Keratinocyte (primary cell): ENCODE data around the gene TAC1. TPM values are rescaled to one million over a fixed set of nuclear protein-coding genes. Genes with fewer than 3 reads are reported as not detected.

Source experiments
- DNase-seq: peaks from one replicate; pipeline ENCODE4 v3.0.0-alpha.2; 2011; ENCODE audit warnings: low read depth, missing footprints, low spot score
- FAIRE-seq: peaks from 2 replicates; lab custom pipeline; 2011; peaks lifted over from hg19 to GRCh38; lab: Jason Lieb, UNC
- H2AFZ ChIP-seq: 2 replicates; pipeline ENCODE4 v1.6.0; 2012; ENCODE audit warnings: low read length, control low read depth, inconsistent platforms; ENCODE audit not compliant: control insufficient read depth
- H3K27ac ChIP-seq: 2 replicates; pipeline ENCODE4 v1.5.1; 2011; ENCODE audit warnings: low read length; ENCODE audit not compliant: control insufficient read depth, insufficient read depth
- H3K27me3 ChIP-seq: 3 replicates; pipeline ENCODE4 v1.6.0; 2011; ENCODE audit warnings: low read length; ENCODE audit not compliant: control insufficient read depth, insufficient read depth; ENCODE audit errors: extremely low read depth
- H3K36me3 ChIP-seq, 2 experiments: 2 replicates in 1 of 2; 3 replicates in 1 of 2; pipeline ENCODE4 v1.5.1; 2011; ENCODE audit warnings: low read length in 2 of 2, mild to moderate bottlenecking in 1 of 2; ENCODE audit not compliant: control insufficient read depth in 2 of 2, insufficient read depth in 2 of 2; ENCODE audit errors: extremely low read depth in 1 of 2
- H3K4me1 ChIP-seq: 3 replicates; pipeline ENCODE4 v1.5.1; 2011; ENCODE audit warnings: low read length; ENCODE audit not compliant: control insufficient read depth, insufficient read depth; ENCODE audit errors: extremely low read depth
- H3K4me2 ChIP-seq: 3 replicates; pipeline ENCODE4 v1.6.0; 2011; ENCODE audit warnings: low read depth, low read length; ENCODE audit not compliant: control insufficient read depth, insufficient read depth; ENCODE audit errors: extremely low read depth
- H3K4me3 ChIP-seq, 3 experiments: fragments of 200-600 bp in 1 of 3; sonication (generic) in 1 of 3; 2 replicates in 2 of 3; 3 replicates in 1 of 3; pipeline ENCODE4 v1.5.1; 2011 to 2016; ENCODE audit warnings: low read length in 3 of 3, mild to moderate bottlenecking in 3 of 3, control low read depth in 2 of 3, inconsistent platforms in 1 of 3, low read depth in 1 of 3, mixed read lengths in 1 of 3, mixed run types in 1 of 3, moderate library complexity in 1 of 3; ENCODE audit not compliant: control insufficient read depth in 2 of 3, insufficient read depth in 2 of 3; ENCODE audit errors: extremely low read depth in 1 of 3
- H3K79me2 ChIP-seq: 2 replicates; pipeline ENCODE4 v1.6.0; 2012; ENCODE audit warnings: low read length; ENCODE audit not compliant: control insufficient read depth, insufficient read depth
- H3K9ac ChIP-seq: 3 replicates; pipeline ENCODE4 v1.6.0; 2011; ENCODE audit warnings: low read length; ENCODE audit not compliant: control insufficient read depth, insufficient read depth; ENCODE audit errors: extremely low read depth
- H3K9me1 ChIP-seq: 3 replicates; pipeline ENCODE4 v1.6.0; 2011; ENCODE audit warnings: low read length; ENCODE audit not compliant: control insufficient read depth, insufficient read depth; ENCODE audit errors: extremely low read depth
- H3K9me3 ChIP-seq: 2 replicates; pipeline ENCODE4 v1.5.1; 2012; ENCODE audit warnings: low read depth, low read length; ENCODE audit not compliant: control insufficient read depth
- H4K20me1 ChIP-seq: 3 replicates; pipeline ENCODE4 v1.6.0; 2011; ENCODE audit warnings: low read length; ENCODE audit not compliant: control insufficient read depth, insufficient read depth; ENCODE audit errors: extremely low read depth
- CTCF ChIP-seq, 3 experiments: IDR thresholded peaks in 1 of 3; conservative IDR thresholded peaks in 1 of 3; optimal IDR thresholded peaks in 1 of 3; 2 replicates in 2 of 3; 3 replicates in 1 of 3; pipeline versions ENCODE3 to v1.5.1; 2011; ENCODE audit warnings: low read length in 3 of 3, mild to moderate bottlenecking in 3 of 3, moderate library complexity in 2 of 3, control low read depth in 1 of 3, inconsistent platforms in 1 of 3; ENCODE audit not compliant: insufficient read depth in 2 of 3; ENCODE audit errors: extremely low read depth in 1 of 3
- EZH2 ChIP-seq: IDR thresholded peaks from one replicate; pipeline ENCODE4 v1.6.1; 2012; ENCODE audit warnings: inconsistent platforms, mild to moderate bottlenecking, low read length, moderate library complexity
- dilution Hi-C: fragments of 300-500 bp; cut with MboI; formaldehyde crosslinking; loops from one replicate; pipeline ENCODE4 v1.7.0; 2020; ENCODE audit warnings: low sequenced_read_pairs; ENCODE audit not compliant: extremely low pct_ligation_motif_present
- polyA plus RNA-seq, 5 experiments: library from polyadenylated mRNA; depleted of rRNA in 3 of 5; stranded (reverse) in 3 of 5; stranded (forward) in 1 of 5; unstranded in 1 of 5; fragments of >200 nt; gene quantifications; 1 replicate in 1 of 5; 2 replicates in 3 of 5; 3 replicates in 1 of 5; pipeline versions ENCODE4 v1.2.1 to v1.2.3, GENCODE V29; 2011 to 2012; ENCODE audit warnings: missing spikeins in 2 of 5, low read depth in 1 of 5, low replicate concordance in 1 of 5

Gene TAC1
- polyA plus RNA-seq, 1 donor (not counting 4 experiments of a cell fraction or from before 2014, with no cell fraction given) = not detected

GRCh38 chr7:97757824-97758223 is 25.9 kb downstream of the TAC1 start:
- Histone ChIP-seq H3K79me2 (no peaks in the 10 kb centered on the region), H3K9ac (no peak overlapping the region), H4K20me1 (no peaks in the 10 kb centered on the region), H3K27me3 (no peaks in the 10 kb centered on the region), H3K9me1 (no peaks in the 10 kb centered on the region), H3K4me3 (no peak overlapping the region), H2AFZ (no peak overlapping the region), H3K36me3 (no peaks in the 10 kb centered on the region), H3K9me3 (no peaks in the 10 kb centered on the region), H3K4me2 (no peak overlapping the region), H3K27ac (no peak overlapping the region), H3K4me1 (no peaks in the 10 kb centered on the region)
- FAIRE-seq = no peak
- DNase-seq = no peak
- dilution Hi-C loops = no loop called here
- TF ChIP-seq CTCF (optimal IDR thresholded peaks at IDR 0.05 in 1 of 3, IDR thresholded peaks at IDR 0.05 in 1 of 3, conservative IDR thresholded peaks at IDR 0.05 in 1 of 3; ENCODE audit: extremely low read depth in 1 of 3, insufficient read depth in 2 of 3, low read length in 3 of 3) (no peak), EZH2 (no peak)

DNA sequence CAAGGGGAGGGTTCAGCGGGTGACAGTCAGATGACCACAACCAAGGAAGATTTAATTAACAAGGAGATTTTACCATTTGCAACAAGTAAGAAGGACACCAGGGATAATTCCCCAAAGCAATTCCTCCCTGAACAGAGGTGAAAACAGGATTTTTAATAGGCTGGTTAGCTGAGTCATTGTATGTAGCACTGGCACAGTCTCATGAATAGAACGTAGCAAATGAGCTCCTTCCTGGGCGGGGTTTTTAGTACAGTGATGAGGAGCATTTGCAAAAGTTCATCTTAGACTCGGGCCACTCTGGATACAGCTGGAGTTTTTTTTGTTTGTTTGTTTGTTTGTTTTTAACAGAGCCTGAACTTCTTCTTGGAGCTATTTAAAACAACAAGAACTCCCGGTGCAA is 39.0 kb downstream of the TAC1 start:
- H3K27ac ChIP-seq = no peak overlapping the region
- no peak for DNase-seq
- H3K9me3 ChIP-seq = no peaks in the 10 kb centered on the region
- H2AFZ ChIP-seq = no peak overlapping the region
- H3K4me2 ChIP-seq = no peak overlapping the region
- no peaks in the 10 kb centered on the region for H4K20me1 ChIP-seq
- dilution Hi-C loops = no loop called here
- no peaks in the 10 kb centered on the region for H3K9me1 ChIP-seq
- H3K4me3 ChIP-seq = no peak overlapping the region
- H3K27me3 ChIP-seq = no peaks in the 10 kb centered on the region
- TF ChIP-seq CTCF (optimal IDR thresholded peaks at IDR 0.05 in 1 of 3, IDR thresholded peaks at IDR 0.05 in 1 of 3, conservative IDR thresholded peaks at IDR 0.05 in 1 of 3; ENCODE audit: extremely low read depth in 1 of 3, insufficient read depth in 2 of 3, low read length in 3 of 3) = no peak
- TF ChIP-seq EZH2 = no peak
- no peak for FAIRE-seq
- no peak overlapping the region for H3K9ac ChIP-seq
- H3K79me2 ChIP-seq = no peaks in the 10 kb centered on the region
- no peaks in the 10 kb centered on the region for H3K36me3 ChIP-seq
- no peaks in the 10 kb centered on the region for H3K4me1 ChIP-seq
